ENCODE results near the gene PCDHGA2. TPM values are rescaled to one million over a fixed set of nuclear protein-coding genes. Genes with fewer than 3 reads are reported as not detected.
"Not testable (repeated sequence)": the region's sequence is repeated elsewhere in the genome, so short reads cannot be mapped to it uniquely, and the experiment has no call there.

Gene PCDHGA2
- total RNA-seq, 1 experiment from 2014 or later: not detected

DNA sequence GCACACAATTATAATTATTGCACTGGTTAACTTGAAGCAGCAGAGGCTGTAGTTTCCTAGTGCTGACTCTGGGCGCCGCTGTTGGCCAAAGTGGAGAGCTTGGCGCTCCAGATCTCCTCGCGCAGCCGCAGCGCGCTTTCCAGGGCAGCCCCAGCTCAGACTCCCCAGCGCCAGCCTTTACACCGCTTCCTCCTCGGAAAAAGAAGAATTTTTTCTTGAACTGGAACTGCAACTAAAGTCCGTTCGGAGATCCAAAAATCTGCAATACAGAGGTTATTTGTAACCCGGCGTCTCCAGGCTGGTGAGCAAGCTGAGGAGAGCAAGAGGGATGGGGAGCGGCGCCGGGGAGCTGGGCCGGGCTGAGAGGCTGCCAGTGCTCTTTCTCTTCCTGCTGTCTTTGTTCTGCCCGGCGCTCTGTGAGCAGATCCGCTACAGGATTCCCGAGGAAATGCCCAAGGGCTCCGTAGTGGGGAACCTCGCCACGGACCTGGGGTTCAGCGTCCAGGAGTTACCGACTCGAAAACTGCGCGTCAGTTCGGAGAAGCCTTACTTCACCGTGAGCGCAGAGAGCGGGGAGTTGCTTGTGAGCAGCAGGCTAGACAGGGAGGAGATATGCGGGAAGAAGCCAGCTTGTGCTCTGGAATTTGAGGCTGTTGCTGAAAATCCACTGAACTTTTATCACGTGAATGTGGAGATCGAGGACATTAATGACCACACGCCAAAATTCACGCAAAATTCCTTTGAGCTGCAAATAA lies 49.2 kb downstream of the PCDHGA2 start, which contains the start of gene PCDHGB4:
Gene PCDHGB4, plus strand, starts transcription at position 142 of the 755 bp plus-strand sequence. Its CDS starts 187 bp downstream, at position 329.
- ATAC-seq (peak; percentile 35), DNase-seq (peak; percentile 23)
- H3K9me2 ChIP-seq (replicated peaks; ENCODE audit: low read length); H3K4me3 ChIP-seq (ENCODE audit: low read length); H3K9ac ChIP-seq (ENCODE audit: low read length); H3K36me3 ChIP-seq (ENCODE audit: low read depth, low read length); H3K4me2 ChIP-seq (ENCODE audit: low read length); H3K79me2 ChIP-seq (ENCODE audit: low read length); H4K20me1 ChIP-seq (ENCODE audit: low read length); CTCF ChIA-PET; POLR2A ChIA-PET (ENCODE audit: unreplicated experiment); intact Hi-C loops (cut with micrococcal nuclease); H3K4me1 ChIP-seq (ENCODE audit: insufficient read depth, low read length); H3K27me3 ChIP-seq (ENCODE audit: low read length); H3K27ac ChIP-seq (ENCODE audit: low read length); BruUV-seq (replicated peaks); H3F3A ChIP-seq (ENCODE audit: low read length, unreplicated experiment); H2AFZ ChIP-seq (ENCODE audit: low read length); H3K9me3 ChIP-seq (ENCODE audit: low read length): not testable (repeated sequence)
- TF ChIP-seq, protein P1, sequence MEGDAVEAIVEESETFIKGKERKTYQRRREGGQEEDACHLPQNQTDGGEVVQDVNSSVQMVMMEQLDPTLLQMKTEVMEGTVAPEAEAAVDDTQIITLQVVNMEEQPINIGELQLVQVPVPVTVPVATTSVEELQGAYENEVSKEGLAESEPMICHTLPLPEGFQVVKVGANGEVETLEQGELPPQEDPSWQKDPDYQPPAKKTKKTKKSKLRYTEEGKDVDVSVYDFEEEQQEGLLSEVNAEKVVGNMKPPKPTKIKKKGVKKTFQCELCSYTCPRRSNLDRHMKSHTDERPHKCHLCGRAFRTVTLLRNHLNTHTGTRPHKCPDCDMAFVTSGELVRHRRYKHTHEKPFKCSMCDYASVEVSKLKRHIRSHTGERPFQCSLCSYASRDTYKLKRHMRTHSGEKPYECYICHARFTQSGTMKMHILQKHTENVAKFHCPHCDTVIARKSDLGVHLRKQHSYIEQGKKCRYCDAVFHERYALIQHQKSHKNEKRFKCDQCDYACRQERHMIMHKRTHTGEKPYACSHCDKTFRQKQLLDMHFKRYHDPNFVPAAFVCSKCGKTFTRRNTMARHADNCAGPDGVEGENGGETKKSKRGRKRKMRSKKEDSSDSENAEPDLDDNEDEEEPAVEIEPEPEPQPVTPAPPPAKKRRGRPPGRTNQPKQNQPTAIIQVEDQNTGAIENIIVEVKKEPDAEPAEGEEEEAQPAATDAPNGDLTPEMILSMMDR (conservative IDR thresholded peaks at IDR 0.05; ENCODE audit: low read depth, low read length): peak; percentile 31

- Histone ChIP-seq H3K4me3 (ENCODE audit: low read length) (no peak overlapping the region), H3K9me2 (replicated peaks; ENCODE audit: low read length) (no peaks in the 10 kb centered on the region), H3F3A (ENCODE audit: low read length, unreplicated experiment) (no peaks in the 10 kb centered on the region), H4K20me1 (ENCODE audit: low read length) (no peaks in the 10 kb centered on the region), H2AFZ (ENCODE audit: low read length) (no peak overlapping the region), H3K27ac (ENCODE audit: low read length) (no peak overlapping the region), H3K36me3 (ENCODE audit: low read depth, low read length) (no peaks in the 10 kb centered on the region), H3K9ac (ENCODE audit: low read length) (no peak overlapping the region), H3K9me3 (ENCODE audit: low read length) (0 out of 2 replicates have a peak, but pooled peaks cover 6% of the 10 kb centered on the region), H3K4me2 (ENCODE audit: low read length) (no peak overlapping the region), H3K4me1 (ENCODE audit: insufficient read depth, low read length) (no peaks in the 10 kb centered on the region), H3K79me2 (ENCODE audit: low read length) (no peaks in the 10 kb centered on the region), H3K27me3 (ENCODE audit: low read length) (no peaks in the 10 kb centered on the region)
- intact Hi-C loops (cut with micrococcal nuclease): no loop called here
- DNase-seq (no peak), ATAC-seq (no peak)
- POLR2A ChIA-PET (ENCODE audit: unreplicated experiment): interaction anchor here (0.6 kb wide), 1 partner anchor 41 kb away, joined by 10 read pairs; no protein-coding TSS in a partner anchor
- CTCF ChIA-PET: no interaction called here
- no peak for TF ChIP-seq EZH2phosphoT487 (IDR thresholded peaks at IDR 0.05; ENCODE audit: borderline replicate concordance, low read length)
- TF ChIP-seq, protein P1 (conservative IDR thresholded peaks at IDR 0.05; ENCODE audit: low read depth, low read length): no peak
- TF ChIP-seq EZH2 (IDR thresholded peaks at IDR 0.05; ENCODE audit: low read length, unreplicated experiment): no peak
- no TSS peak for BruUV-seq (replicated peaks)
Measured at GRCh38 chr5:141388661-141389060, 50.1 kb downstream of the PCDHGA2 start.
